HG03558 (cell line): ENCODE data around the gene PPIE.

Source experiments
- ATAC-seq: cut with Tn5 transposase; IDR thresholded peaks from one replicate; pipeline ENCODE4 v1.9.1; 2021; ENCODE audit warnings: moderate number of reproducible peaks; ENCODE audit not compliant: unreplicated experiment; ENCODE audit errors: extremely low read depth

PPIE gene

GRCh38 chr1:39798859-39799769 is 60.4 kb downstream of the PPIE start:
- ATAC-seq, result peak; percentile 71

GRCh38 chr1:39799770-39800470 is 61.2 kb downstream of the PPIE start:
- ATAC-seq, result peak; percentile 25

- no peak for ATAC-seq
Observed at GRCh38 chr1:39800471-39800835, 61.8 kb downstream of the PPIE start.

DNA sequence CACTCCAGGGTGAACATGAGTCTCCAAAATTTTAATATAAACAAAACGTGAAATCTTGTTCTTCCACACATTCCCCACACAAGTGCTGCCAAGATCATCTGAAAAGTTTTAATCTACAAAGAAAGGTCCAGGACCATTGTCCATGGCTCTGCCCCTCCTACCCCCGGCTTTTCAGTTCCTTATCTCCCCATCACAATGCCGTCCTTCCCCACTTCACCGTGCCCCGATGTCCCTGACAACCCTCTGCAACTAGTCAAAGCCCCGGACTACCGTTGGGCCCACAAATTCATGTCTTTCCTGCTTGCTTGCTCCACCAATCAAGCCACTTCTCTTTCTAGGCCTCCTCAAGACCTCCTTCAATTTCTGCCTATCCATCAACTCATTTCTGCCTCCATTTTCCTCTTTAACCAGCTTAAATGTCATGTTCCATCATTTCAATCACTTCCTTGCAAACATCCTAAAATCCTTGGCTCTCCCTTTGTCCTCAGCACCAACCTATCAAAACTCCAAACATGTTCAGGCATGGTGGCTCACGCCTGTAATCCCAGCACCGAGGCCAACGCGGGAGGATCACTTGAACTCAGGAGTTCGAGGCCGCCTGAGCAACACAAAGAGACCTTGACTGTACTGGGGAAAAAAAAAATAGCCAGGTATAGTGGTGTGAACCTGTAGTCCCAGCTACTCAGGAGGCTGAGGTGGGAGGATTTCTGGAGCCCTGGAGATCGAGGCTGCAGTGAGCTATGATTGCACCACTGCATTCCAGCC is 64.0 kb downstream of the PPIE start:
- ATAC-seq, result no peak

DNA sequence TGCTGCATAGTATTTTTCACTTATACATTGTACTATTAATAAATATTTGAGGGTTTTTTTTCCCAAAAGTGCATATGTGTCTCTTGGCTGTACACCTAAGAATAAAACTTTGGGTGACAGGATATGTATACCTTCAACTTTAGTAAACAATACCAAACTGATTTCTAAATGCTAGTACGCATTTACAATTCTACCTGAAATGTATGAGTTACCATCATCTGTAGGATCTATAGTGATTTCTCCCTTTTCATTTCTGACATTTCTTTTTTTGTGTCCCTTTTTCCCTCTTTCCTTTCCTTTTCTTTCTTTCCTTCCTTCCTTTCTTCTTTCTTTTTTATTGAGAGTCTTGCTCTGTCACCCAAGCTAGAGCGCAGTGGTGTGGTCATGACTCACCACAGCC is 66.7 kb downstream of the PPIE start:
- ATAC-seq, result no peak

GRCh38 chr1:39808784-39809517 is 70.3 kb downstream of the PPIE start:
- ATAC-seq, result no peak

DNA sequence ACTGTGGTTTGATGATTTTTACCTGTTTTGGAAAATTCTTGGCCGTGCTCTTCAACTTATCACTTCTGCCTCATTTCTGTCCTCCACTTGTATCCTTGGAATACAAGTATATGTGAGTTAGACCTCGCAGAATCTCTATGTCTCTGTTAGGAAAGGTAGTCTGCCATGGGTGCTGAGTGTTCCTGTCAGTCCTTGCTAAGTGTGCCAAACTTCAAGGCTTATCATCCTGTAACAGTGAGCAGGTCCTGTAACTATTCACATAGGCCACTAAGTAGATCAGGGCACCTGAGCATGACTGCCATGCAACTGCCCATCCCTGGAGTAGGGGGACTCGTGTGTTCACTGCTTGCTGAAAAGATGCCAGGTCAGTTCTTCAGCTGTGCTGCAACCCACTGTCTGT is 74.2 kb downstream of the PPIE start:
- no peak for ATAC-seq
